Activated T-helper 1 cell treated with Interleukin-2 at 50 U/mL for 16 hours (primary cell): Measurements from ENCODE around the gene TMEM54.

Experiments
- DNase-seq: peaks from one replicate; pipeline ENCODE4 v3.0.0-alpha.2; 2020; ENCODE audit warnings: low read depth

Gene TMEM54

GRCh38 chr1:32864375-32865019 is 36.7 kb downstream of the TMEM54 start:
- no peak for DNase-seq

DNA sequence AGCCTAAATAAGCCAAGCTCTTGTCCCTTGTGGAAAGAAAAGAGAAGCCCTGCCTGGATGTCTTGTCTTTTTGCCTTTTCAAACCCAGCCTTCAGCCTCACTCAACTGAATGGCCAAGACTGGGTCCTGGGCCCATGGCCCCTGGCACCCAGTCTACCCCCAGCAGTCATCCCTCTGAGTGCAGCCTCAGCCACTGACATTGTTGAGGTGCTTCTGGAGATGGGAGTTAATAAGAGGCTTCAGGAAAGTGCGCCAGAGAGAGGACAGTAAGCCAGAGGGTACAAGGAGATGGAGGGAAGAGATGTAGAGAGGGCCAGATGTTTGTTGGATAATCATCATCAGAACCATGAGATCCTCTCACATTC is 37.3 kb downstream of the TMEM54 start:
- DNase-seq, result no peak

GRCh38 chr1:32863218-32863880 is 37.8 kb downstream of the TMEM54 start:
- DNase-seq, result no peak

DNA sequence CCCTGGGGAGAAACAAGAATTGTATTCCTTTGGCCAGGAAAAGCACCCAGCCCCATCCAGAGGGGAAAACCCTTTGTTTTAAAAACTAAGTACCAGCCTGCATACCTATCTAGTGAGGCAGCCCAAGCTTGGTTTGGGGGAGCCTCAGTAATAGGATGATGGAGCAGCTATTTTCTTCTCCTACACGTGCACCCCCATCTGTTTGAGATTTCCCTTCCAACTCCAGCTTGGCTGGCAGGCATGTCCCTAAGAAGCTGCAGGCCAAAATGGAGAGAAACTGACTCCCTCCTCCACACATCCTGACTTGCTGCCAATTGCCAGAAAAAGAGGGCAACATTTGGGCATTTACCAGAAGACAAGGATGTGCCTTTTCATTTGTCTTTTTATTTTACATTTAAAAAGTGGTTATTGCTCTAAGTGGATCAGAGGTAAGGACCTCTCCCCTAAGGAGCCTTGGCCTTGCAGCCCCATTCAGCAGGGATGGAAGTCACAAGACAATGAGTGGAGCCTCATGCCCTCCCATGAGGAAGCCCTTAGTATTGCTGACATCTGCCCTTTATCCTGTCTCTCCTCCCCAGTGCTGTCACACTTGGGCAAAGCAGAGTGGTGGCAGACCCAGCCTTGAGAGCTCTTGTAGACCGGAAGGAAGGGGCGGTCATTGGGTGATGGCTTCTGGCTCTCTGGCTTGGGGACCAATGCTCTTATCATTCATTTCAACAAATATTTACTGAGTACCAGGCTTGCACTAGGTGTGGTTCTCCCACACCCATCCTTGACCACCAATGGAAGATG is 39.1 kb downstream of the TMEM54 start:
- no peak for DNase-seq

- DNase-seq, result no peak
Observed at GRCh38 chr1:32860566-32860965, 40.6 kb downstream of the TMEM54 start.

- no peak for DNase-seq
Observed at GRCh38 chr1:32859915-32860314, 41.3 kb downstream of the TMEM54 start.

- DNase-seq, result no peak
Observed at GRCh38 chr1:32858791-32859190, 42.4 kb downstream of the TMEM54 start.

GRCh38 chr1:32858136-32858535 is 43.1 kb downstream of the TMEM54 start:
- DNase-seq, result no peak

GRCh38 chr1:32855861-32856617 is 45.1 kb downstream of the TMEM54 start:
- no peak for DNase-seq

DNA sequence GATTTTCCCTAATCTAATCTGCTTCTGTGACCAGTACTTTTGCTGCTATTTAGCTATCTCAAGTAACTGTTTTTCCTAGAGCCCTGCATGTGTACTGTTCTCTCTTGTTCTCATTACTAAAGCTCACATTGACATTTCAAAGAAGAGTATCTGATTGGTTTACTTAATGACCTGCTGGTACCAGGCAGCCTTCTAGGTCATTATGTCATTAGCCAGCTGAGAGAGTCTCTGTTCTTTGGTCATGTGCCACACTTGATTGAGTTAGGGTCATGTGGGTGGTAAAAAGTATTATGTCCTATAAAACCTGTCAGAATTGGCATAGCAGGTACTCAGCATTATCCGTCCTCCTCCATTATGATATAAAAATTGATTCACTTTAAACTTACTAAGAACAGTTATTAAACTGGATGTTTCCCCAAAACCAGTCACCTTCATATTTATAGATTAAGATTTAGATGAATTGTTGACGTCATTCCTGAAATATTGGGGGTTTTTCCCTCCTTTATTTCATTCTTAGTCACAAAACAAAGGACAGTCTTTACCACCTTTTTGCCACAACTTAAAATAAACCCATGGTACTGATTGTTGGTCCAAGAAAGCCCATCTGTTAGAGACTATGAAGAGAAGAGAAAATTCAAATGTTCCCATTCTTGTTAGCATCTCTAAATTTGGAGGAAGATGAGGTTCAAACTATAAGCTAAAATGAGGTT is 52.7 kb downstream of the TMEM54 start:
- no peak for DNase-seq
